ENCODE measurements around the gene RALGAPA2.

- no peak for TF ChIP-seq CTCF (IDR thresholded peaks at IDR 0.05; ENCODE audit: low read depth, low read length)
- TF ChIP-seq EZH2phosphoT487 (IDR thresholded peaks at IDR 0.05; ENCODE audit: low read depth) = no peak
Observed at GRCh38 chr20:20621195-20621594, 91.2 kb downstream of the RALGAPA2 start.

Data from OCI-LY3 (cell line).